HG03457 (cell line): Measurements from ENCODE around the gene AEBP2.

Experiments used
- ATAC-seq: cut with Tn5 transposase; IDR thresholded peaks from one replicate; pipeline ENCODE4 v1.9.1; 2021; ENCODE audit warnings: moderate number of reproducible peaks; ENCODE audit not compliant: unreplicated experiment

AEBP2 gene

DNA sequence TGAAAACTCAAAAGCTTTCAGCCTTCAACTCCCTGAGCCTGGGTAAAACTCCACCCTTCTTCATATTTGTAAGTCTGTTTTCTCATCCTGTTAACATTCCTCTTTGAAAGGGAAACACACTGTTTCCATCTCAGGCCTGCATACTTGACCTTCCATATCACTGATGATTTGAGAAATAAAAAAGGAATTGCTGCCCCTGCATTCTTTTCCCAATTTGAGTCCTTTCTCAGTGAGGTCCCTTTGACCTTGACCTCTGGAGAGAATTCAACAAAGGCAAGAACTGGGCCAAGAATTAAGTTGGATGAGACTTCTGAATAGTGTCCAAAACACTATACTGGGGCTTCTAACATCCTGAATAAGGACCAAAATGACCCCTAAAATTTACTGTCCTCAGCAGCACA lies 108.0 kb downstream of the AEBP2 start:
- ATAC-seq: no peak

DNA sequence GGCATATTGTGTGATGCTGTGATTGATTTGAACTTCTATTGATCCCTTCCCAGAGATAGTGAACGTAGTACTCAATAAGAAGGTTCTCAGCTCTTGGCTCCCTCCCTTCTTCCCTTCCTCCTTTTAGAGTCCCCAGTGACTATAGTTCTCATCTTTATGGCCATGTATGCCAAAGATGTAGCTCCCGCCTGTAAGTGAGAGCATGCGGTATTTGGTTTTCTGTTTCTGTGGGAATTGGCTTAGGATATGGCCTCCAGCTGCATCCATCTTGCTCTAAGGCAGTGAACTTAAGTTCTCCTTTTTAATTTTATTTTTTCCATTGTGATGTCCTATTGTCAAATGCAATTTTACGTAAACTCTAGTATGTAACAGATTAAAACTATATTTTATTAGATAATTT lies 109.5 kb downstream of the AEBP2 start:
- no peak for ATAC-seq

- ATAC-seq: no peak
Measured at GRCh38 chr12:19550626-19551025, 111.3 kb downstream of the AEBP2 start.

DNA sequence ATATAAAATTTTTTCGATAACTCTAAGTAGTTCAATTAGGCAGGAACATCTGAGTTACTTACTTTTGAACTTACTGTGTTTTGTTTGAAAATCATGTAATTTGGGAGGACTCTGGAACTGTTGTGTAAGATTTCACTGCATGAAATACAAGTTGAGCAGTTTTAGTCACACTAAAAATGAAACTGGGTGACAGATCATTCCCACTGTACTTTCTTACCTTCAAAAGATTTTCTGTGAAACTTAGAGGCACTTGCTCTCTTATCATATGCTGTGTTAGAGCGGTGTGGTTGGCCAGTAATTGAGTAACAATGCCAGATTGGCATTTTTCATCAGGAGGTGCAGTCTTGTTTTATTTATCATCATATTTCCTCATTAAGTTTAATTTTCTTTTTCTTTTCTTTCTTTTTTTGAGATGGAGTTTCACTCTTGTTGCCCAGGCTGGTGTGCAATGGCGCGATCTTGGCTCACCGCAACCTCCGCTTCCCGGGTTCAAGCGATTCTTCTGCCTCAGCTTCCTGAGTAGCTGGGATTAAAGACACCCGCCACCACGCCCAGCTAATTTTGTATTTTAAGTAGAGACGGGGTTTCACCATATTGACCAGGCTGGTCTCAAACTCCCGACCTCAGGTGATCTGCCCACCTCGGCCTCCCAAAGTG lies 113.3 kb downstream of the AEBP2 start:
- ATAC-seq: peak; percentile 68

- no peak for ATAC-seq
Measured at GRCh38 chr12:19553175-19553574, 113.9 kb downstream of the AEBP2 start.

DNA sequence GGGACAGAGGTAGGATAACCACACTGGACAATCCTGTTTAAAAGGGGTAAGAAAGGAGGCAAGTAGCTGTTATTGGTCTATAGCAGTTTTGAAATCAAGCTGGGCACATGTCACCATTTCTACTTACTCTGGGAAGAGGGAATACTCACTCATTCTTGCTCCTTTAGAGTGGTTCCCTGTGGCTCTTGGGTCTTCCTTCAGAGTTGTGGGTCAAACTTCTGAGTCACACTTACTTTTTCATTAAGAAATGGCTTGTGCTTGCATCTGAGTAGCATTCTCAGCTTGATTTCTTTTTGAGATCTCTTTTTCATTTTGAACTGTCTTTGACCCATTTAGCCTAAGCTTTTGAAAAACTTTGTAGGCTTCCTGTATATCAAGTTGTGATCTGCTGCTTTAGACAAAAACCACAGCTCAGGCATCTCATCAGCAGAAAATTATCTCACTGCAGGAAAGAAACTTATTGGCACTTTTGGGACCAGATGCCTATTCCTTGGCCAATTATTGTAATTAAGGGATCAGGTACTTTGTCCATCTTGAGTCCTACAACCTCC lies 122.2 kb downstream of the AEBP2 start:
- no peak for ATAC-seq
